Small intestine (tissue), 7 donors: ENCODE results near the gene MRPL57. TPM values are rescaled to one million over a fixed set of nuclear protein-coding genes. Genes with fewer than 3 reads are reported as not detected.
"Not testable (repeated sequence)": the region's sequence is repeated elsewhere in the genome, so short reads cannot be mapped to it uniquely, and the experiment has no call there.

Experiments used
- DNase-seq, 2 donors: peaks; one replicate each; pipeline versions ENCODE4 v3.0.0 to v3.0.0-alpha.2; 2013
- FAIRE-seq: peaks from 2 replicates; lab custom pipeline; 2012; peaks lifted over from hg19 to GRCh38; lab: Jason Lieb, UNC
- H3K27ac ChIP-seq, 3 donors: one replicate each; pipeline ENCODE4 v1.5.1; 2013; ENCODE audit warnings: low read length in 2 of 3, mild to moderate bottlenecking in 2 of 3, control low read depth in 1 of 3, inconsistent platforms in 1 of 3, low read depth in 1 of 3, moderate library complexity in 1 of 3
- H3K27me3 ChIP-seq, 3 donors: one replicate each; pipeline ENCODE4 v1.6.1; 2013; ENCODE audit warnings: low read length in 3 of 3, inconsistent platforms in 1 of 3; ENCODE audit not compliant: control insufficient read depth in 3 of 3, insufficient read depth in 3 of 3
- H3K36me3 ChIP-seq, 3 donors: one replicate each; pipeline ENCODE4 v1.6.1; 2013; ENCODE audit warnings: low read length in 3 of 3, inconsistent platforms in 1 of 3, low read depth in 1 of 3, mild to moderate bottlenecking in 1 of 3, moderate library complexity in 1 of 3; ENCODE audit not compliant: control insufficient read depth in 3 of 3, insufficient read depth in 2 of 3
- H3K4me1 ChIP-seq, 3 donors: one replicate each; pipeline ENCODE4 v1.6.1; 2013; ENCODE audit warnings: low read length in 2 of 3, inconsistent platforms in 1 of 3, low read depth in 1 of 3, mild to moderate bottlenecking in 1 of 3, moderate library complexity in 1 of 3; ENCODE audit not compliant: control insufficient read depth in 3 of 3, insufficient read depth in 2 of 3
- H3K4me3 ChIP-seq, 3 donors: one replicate each; pipeline ENCODE4 v1.5.1; 2013; ENCODE audit warnings: low read length in 3 of 3, control low read depth in 1 of 3, inconsistent platforms in 1 of 3, low read depth in 1 of 3, mild to moderate bottlenecking in 1 of 3, moderate library complexity in 1 of 3
- H3K9me3 ChIP-seq, 2 donors: one replicate each; pipeline ENCODE4 v1.6.1; 2013; ENCODE audit warnings: low read depth in 1 of 2, low read length in 1 of 2; ENCODE audit not compliant: control insufficient read depth in 2 of 2, insufficient read depth in 1 of 2
- WGBS, 3 donors: extraction: QIAGEN DNeasy Blood & Tissue Kit; methylation state at CpG; one replicate each; pipeline ENCODE4 v1.1.7; 2013; 5-methylcytosine and 5-hydroxymethylcytosine counted together
- polyA plus RNA-seq, 4 donors: library from polyadenylated mRNA; stranded (reverse) in 3 of 4; unstranded in 1 of 4; fragments of 200-250 nt in 3 of 4; fragments of 120-200 nt in 1 of 4; gene quantifications; one replicate each; pipeline versions ENCODE4 v1.2.1 to v1.2.3, GENCODE V29; 2013
- donor health status: healthy with polysubstance abuse.
- donor health status: control.
- donor health status: control.
- donor health status: Bipolar disorder and iron deficiency.
- donor health status: healthy.

MRPL57 gene
- polyA plus RNA-seq, 4 donors, result 21.7 to 27.7 (median 23.7) TPM

GRCh38 chr13:21198391-21198790 lies 21.9 kb downstream of the MRPL57 start:
- not testable (repeated sequence) for H3K27ac ChIP-seq, H3K27me3 ChIP-seq, DNase-seq, FAIRE-seq, H3K9me3 ChIP-seq, H3K36me3 ChIP-seq, H3K4me3 ChIP-seq, H3K4me1 ChIP-seq
- 81 to 86% (median 84%) methylated on average over 3 to 4 of the region's 4 CpGs for WGBS, 3 donors

GRCh38 chr13:21201456-21202190 lies 25.2 kb downstream of the MRPL57 start:
- H3K27ac ChIP-seq, H3K4me3 ChIP-seq, H3K36me3 ChIP-seq, DNase-seq, H3K4me1 ChIP-seq, H3K27me3 ChIP-seq, FAIRE-seq, H3K9me3 ChIP-seq: not testable (repeated sequence)

GRCh38 chr13:21202767-21203531 lies 26.5 kb downstream of the MRPL57 start:
- 35 to 49% (median 46%) methylated on average over 3 of the region's 3 CpGs for WGBS, 3 donors
- no peak overlapping the region for H3K27ac ChIP-seq
- DNase-seq (no peak), FAIRE-seq (no peak)
- no peaks in the 10 kb centered on the region for H3K4me1 ChIP-seq
- H3K4me3 ChIP-seq, result no peak overlapping the region
- H3K36me3 ChIP-seq, result no peaks in the 10 kb centered on the region
- peaks cover 0 to 9% of the 10 kb centered on the region in 2 donors for H3K9me3 ChIP-seq
- no peaks in the 10 kb centered on the region for H3K27me3 ChIP-seq

- FAIRE-seq, result no peak
- WGBS, 3 donors, result 82 to 85% (median 83%) methylated on average over 3 of the region's 3 CpGs
- H3K36me3 ChIP-seq, result no peaks in the 10 kb centered on the region
- no peaks in the 10 kb centered on the region for H3K4me1 ChIP-seq
- H3K27me3 ChIP-seq, result peaks cover 0 to 4% (median 0%) of the 10 kb centered on the region in 3 donors
- H3K4me3 ChIP-seq, result no peak overlapping the region
- peaks cover 0 to 3% of the 10 kb centered on the region in 2 donors for H3K9me3 ChIP-seq
- no peak overlapping the region for H3K27ac ChIP-seq
- DNase-seq, result no peak
Measured at GRCh38 chr13:21208652-21209154, 32.2 kb downstream of the MRPL57 start.

GRCh38 chr13:21212138-21212775 lies 35.8 kb downstream of the MRPL57 start:
- no peaks in the 10 kb centered on the region for H3K36me3 ChIP-seq

GRCh38 chr13:21215419-21215818 lies 39.0 kb downstream of the MRPL57 start:
- not testable (repeated sequence) for DNase-seq, H3K9me3 ChIP-seq, H3K27me3 ChIP-seq, H3K36me3 ChIP-seq, H3K4me3 ChIP-seq, FAIRE-seq, H3K27ac ChIP-seq, H3K4me1 ChIP-seq
- 75 to 77% (median 77%) methylated on average over 6 of the region's 6 CpGs for WGBS, 3 donors

More at GRCh38 chr13:21212138-21212775, 35.8 kb downstream of the MRPL57 start:
- Histone ChIP-seq H3K4me3 (no peak overlapping the region), H3K4me1 (no peaks in the 10 kb centered on the region), H3K27me3 (peaks cover 0 to 5% (median 0%) of the 10 kb centered on the region in 3 donors), H3K9me3 (peaks cover 0 to 3% of the 10 kb centered on the region in 2 donors), H3K27ac (no peak overlapping the region)
- WGBS, 3 donors, result 77 to 88% (median 87%) methylated on average over 7 of the region's 7 CpGs
- DNase-seq, result no peak
- no peak for FAIRE-seq

- H3K9me3 ChIP-seq, result peaks cover 0 to 3% of the 10 kb centered on the region in 2 donors
- FAIRE-seq (no peak), DNase-seq (peak in 1 of 2 donors; percentile 2)
Measured at GRCh38 chr13:21216332-21216731, 39.9 kb downstream of the MRPL57 start.

More at GRCh38 chr13:21216332-21216731, 39.9 kb downstream of the MRPL57 start:
- H3K27ac ChIP-seq, result no peak overlapping the region
- H3K4me1 ChIP-seq, result no peaks in the 10 kb centered on the region
- H3K36me3 ChIP-seq, result no peaks in the 10 kb centered on the region
- peaks cover 0 to 5% (median 0%) of the 10 kb centered on the region in 3 donors for H3K27me3 ChIP-seq
- 35 to 48% (median 40%) methylated on average over 13 of the region's 13 CpGs for WGBS, 3 donors
- no peak overlapping the region for H3K4me3 ChIP-seq
